ENCODE results near the gene RUSC1. TPM values are rescaled to one million over a fixed set of nuclear protein-coding genes. Genes with fewer than 3 reads are reported as not detected.

The RUSC1 gene
- total and polyA plus RNA-seq, 7 donors = 6.5 to 21.6 (median 10.3) TPM

GRCh38 chr1:155282488-155283091, 38.1 kb upstream of the RUSC1 start:
- H3K4me1 ChIP-seq = peaks cover 7% of the 10 kb centered on the region
- DNase-seq (no peak), ATAC-seq (no peak)
- H3K9me3 ChIP-seq = no peaks in the 10 kb centered on the region
- 93% methylated on average over 25 to 29 of the region's 29 CpGs for WGBS, 3 donors
- no peaks in the 10 kb centered on the region for H3K36me3 ChIP-seq (ENCODE audit: insufficient read depth in 1 of 2, low read depth in 1 of 2)
- TF ChIP-seq CTCF (IDR thresholded peaks at IDR 0.05) = no peak
- no peaks in the 10 kb centered on the region for H3K27me3 ChIP-seq (ENCODE audit: insufficient read depth in 3 of 3, low read length in 2 of 3)
- H3K27ac ChIP-seq = no peak overlapping the region
- intact Hi-C loops (cut with DNase I) = no loop called here
- no peak overlapping the region for H3K4me3 ChIP-seq

DNA sequence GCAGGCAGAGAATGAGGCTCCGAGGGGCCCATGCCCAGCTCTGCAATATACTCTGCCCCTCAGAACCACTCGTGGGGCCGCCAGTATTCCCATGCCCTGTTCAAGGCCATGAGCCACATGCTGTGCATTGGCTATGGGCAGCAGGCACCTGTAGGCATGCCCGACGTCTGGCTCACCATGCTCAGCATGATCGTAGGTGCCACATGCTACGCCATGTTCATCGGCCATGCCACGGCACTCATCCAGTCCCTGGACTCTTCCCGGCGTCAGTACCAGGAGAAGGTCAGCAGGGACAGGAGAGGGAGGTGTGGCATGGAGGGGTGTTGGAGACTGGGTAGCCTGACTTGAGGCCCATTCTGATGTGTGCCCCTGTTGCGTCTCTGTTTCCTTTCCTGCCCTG, 36.2 kb upstream of the RUSC1 start:
- WGBS, 3 donors = 85 to 92% (median 90%) methylated on average over 12 of the region's 12 CpGs
- TF ChIP-seq CTCF (IDR thresholded peaks at IDR 0.05) = no peak
- ATAC-seq = no peak
- intact Hi-C loops (cut with DNase I) = no loop called here
- no peaks in the 10 kb centered on the region for H3K9me3 ChIP-seq
- no peak overlapping the region for H3K4me3 ChIP-seq
- no peak for DNase-seq
- no peaks in the 10 kb centered on the region for H3K27me3 ChIP-seq (ENCODE audit: insufficient read depth in 3 of 3, low read length in 2 of 3)
- no peaks in the 10 kb centered on the region for H3K4me1 ChIP-seq
- H3K27ac ChIP-seq = no peak overlapping the region
- H3K36me3 ChIP-seq (ENCODE audit: insufficient read depth in 1 of 2, low read depth in 1 of 2) = no peaks in the 10 kb centered on the region

GRCh38 chr1:155285063-155285462, 35.6 kb upstream of the RUSC1 start:
- H3K4me3 ChIP-seq = no peak overlapping the region
- ATAC-seq = no peak
- WGBS, 3 donors = 90 to 94% (median 91%) methylated on average over 14 of the region's 14 CpGs
- H3K27me3 ChIP-seq (ENCODE audit: insufficient read depth in 3 of 3, low read length in 2 of 3) = no peaks in the 10 kb centered on the region
- no peaks in the 10 kb centered on the region for H3K4me1 ChIP-seq
- H3K36me3 ChIP-seq (ENCODE audit: insufficient read depth in 1 of 2, low read depth in 1 of 2) = no peaks in the 10 kb centered on the region
- no peak for TF ChIP-seq CTCF (IDR thresholded peaks at IDR 0.05)
- H3K27ac ChIP-seq = no peak overlapping the region
- intact Hi-C loops (cut with DNase I) = no loop called here
- no peak for DNase-seq
- no peaks in the 10 kb centered on the region for H3K9me3 ChIP-seq

GRCh38 chr1:155285631-155286044, 35.1 kb upstream of the RUSC1 start:
- no peak overlapping the region for H3K27ac ChIP-seq
- WGBS, 3 donors = 92 to 95% (median 94%) methylated on average over 18 of the region's 18 CpGs
- TF ChIP-seq CTCF (IDR thresholded peaks at IDR 0.05) = no peak
- DNase-seq (no peak), ATAC-seq (no peak)
- no peaks in the 10 kb centered on the region for H3K9me3 ChIP-seq
- no peaks in the 10 kb centered on the region for H3K27me3 ChIP-seq (ENCODE audit: insufficient read depth in 3 of 3, low read length in 2 of 3)
- H3K36me3 ChIP-seq (ENCODE audit: insufficient read depth in 1 of 2, low read depth in 1 of 2) = no peaks in the 10 kb centered on the region
- no peaks in the 10 kb centered on the region for H3K4me1 ChIP-seq
- H3K4me3 ChIP-seq = no peak overlapping the region
- intact Hi-C loops (cut with DNase I) = no loop called here

DNA sequence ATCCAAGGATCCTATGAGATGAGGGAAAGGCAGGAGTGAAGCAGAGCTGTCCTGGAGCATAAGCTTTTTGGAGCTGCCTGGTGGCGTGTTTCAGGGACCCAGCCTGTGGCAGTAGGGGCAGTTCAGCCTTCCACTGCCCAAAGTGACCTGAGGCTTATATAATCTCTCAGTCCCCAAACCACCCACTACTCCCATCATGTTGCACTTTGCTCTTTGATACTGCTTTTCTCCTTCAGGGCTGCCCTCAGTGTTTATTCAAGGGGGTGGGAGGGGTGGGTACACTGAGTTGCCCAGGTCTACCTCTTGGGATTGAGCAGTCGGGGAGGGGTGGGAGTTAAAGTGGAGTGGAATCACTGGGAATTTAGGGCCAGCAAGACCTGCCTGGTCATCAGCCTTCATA, 34.1 kb upstream of the RUSC1 start:
- Histone ChIP-seq H3K4me1 (no peaks in the 10 kb centered on the region), H3K4me3 (no peak overlapping the region), H3K27ac (no peak overlapping the region), H3K9me3 (no peaks in the 10 kb centered on the region), H3K36me3 (ENCODE audit: insufficient read depth in 1 of 2, low read depth in 1 of 2) (no peaks in the 10 kb centered on the region), H3K27me3 (ENCODE audit: insufficient read depth in 3 of 3, low read length in 2 of 3) (no peaks in the 10 kb centered on the region)
- no peak for TF ChIP-seq CTCF (IDR thresholded peaks at IDR 0.05)
- WGBS, 3 donors = 92 to 98% (median 94%) methylated on average over 2 of the region's 2 CpGs
- DNase-seq = no peak
- intact Hi-C loops (cut with DNase I) = no loop called here
- ATAC-seq = no peak
